ENCODE results near the gene SSTR3.
"Not testable (repeated sequence)": the region's sequence is repeated elsewhere in the genome, so short reads cannot be mapped to it uniquely, and the experiment has no call there.

The SSTR3 gene

DNA sequence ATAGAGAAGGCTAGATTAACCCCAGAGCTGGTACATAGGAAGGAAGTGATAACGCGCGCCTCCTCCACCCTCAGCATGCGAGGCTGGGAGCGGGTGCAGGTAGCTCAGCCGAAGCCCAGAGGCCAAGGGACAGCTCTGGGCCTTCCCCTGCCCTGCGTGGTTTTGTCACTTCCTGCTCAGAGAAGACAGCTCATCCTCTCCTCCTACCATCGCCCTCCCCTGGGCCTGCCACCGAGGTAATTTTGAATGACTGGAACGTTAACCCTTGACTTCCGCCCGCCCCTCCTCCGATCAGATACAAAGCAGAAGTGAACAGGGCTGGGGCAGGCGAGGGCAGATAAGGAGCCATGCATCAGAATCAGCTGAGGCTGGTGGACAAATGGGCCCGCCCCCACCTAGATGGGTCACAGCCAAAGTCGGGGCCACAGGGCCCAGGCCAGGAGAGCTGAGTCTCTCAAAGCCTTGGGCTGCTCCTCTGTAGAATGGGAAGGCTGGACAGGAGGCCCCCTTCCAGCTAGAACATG, 30.2 kb upstream of the SSTR3 start:
- DNase-seq (ENCODE audit: low spot score): no peak

GRCh38 chr22:37241351-37242142, 29.3 kb upstream of the SSTR3 start:
- DNase-seq (ENCODE audit: low spot score): no peak

GRCh38 chr22:37240941-37241320, 28.7 kb upstream of the SSTR3 start:
- no peak for DNase-seq (ENCODE audit: low spot score)

- DNase-seq (ENCODE audit: low spot score): no peak
These were observed 28.1 kb upstream of the SSTR3 start for GRCh38 chr22:37240240-37240940.

DNA sequence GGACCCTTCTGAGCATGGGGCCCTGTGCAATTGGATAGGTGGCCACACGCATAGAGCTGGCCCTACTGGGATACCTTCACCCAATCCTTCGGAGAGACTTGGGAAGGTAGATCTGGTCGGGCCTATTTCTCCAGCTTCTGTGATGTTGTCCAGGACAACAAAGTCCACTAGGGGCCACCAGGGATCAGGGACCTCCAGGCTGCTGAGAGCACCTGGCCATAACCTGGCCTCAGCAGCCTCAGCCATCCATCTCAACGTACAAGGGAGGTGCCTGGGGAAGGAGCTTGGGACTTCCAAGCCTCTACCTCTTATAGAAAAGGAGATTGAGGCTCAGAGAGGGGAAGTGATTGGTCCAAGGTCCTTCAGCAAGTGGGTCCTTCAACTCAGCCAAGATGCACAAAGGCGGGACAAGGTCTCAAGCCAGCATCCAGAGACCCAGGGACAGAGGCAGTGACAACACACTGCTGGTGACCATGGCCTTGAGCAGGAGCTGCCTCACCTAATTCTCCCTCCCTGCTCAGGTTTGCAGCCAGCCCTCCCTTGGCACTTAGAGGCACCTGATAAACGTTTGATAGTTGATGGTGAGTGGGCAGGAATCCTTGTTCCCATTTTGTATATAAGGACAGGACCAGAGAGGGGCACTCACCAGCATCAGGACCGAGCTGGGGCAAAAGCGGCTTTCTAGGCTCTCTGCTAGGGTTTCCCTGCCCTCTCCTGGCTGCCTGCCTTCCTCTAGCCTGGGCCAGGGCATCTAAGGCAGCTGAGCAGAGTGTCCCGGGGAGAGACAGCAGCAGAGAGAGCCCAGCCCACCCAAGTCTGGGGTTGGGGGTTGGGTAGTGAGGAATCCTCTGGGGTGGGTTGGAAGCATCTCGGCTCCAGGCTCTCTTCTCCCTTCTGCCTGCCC, 27.3 kb upstream of the SSTR3 start:
- no peak for DNase-seq (ENCODE audit: low spot score)

- no peak for DNase-seq (ENCODE audit: low spot score)
These were observed 25.3 kb upstream of the SSTR3 start for GRCh38 chr22:37237371-37238268.

- no peak for DNase-seq (ENCODE audit: low spot score)
These were observed 23.8 kb upstream of the SSTR3 start for GRCh38 chr22:37235897-37236607.

GRCh38 chr22:37234736-37235711, 22.7 kb upstream of the SSTR3 start:
- no peak for DNase-seq (ENCODE audit: low spot score)

DNA sequence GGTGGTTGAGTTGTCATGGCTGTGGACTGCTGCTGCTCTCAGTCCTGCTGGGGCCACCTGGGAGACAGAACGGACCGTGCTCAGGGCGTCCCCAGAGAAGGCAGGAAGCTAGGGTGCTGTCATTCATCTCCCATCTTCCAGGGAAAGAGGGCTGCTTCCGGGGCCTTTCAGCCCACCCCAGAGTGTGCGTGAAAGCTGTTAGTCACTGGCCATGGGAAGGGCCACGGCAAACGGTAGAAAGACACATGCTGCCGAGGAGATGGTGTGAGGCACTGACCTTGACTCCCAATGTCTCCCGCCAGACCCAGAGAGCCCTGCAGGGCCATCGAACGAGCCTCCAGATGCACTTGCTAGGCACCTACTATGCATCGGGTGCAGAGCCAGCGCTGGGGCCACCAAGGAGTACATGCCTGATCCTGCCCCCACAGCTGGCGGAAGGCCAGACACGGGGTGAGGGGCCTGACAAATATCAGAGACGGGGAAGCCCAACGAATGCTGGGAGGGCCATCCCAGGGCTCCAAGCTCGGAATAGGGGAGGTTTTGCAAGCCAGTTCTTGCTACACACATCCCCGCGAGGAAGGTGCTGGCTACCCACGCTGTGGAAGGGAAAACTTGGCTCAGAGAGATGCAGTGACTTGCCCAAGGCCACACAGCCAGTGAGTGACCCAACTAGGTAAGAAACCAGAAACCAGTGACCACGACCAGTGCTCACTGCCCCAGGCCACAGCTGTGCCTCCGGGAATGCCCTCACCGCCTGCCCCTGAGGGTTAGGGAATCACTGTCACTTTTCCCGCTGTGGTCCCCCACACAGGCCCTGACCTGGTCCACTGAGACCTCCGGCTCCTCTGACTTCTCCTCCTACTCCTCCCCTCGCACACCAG, 21.7 kb upstream of the SSTR3 start:
- no peak for DNase-seq (ENCODE audit: low spot score)

DNA sequence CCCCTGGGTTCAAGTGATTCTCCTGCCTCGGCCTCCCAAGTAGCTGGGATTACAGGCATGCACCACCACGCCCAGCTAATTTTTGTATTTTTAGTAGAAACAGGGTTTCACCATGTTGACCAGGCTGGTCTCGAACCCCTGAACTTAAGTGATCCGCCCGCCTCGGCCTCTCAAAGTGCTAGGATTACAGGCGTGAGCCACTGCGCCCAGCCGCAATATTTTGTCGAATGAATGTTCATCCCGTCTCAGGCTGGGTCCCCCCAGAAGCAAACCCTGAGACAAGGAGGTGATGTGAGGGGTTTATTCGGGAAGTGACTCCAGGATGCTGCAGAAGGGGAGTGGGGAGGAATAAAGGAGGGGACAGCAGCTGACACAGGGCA, 21.1 kb upstream of the SSTR3 start:
- not testable (repeated sequence) for DNase-seq (ENCODE audit: low spot score)

DNA sequence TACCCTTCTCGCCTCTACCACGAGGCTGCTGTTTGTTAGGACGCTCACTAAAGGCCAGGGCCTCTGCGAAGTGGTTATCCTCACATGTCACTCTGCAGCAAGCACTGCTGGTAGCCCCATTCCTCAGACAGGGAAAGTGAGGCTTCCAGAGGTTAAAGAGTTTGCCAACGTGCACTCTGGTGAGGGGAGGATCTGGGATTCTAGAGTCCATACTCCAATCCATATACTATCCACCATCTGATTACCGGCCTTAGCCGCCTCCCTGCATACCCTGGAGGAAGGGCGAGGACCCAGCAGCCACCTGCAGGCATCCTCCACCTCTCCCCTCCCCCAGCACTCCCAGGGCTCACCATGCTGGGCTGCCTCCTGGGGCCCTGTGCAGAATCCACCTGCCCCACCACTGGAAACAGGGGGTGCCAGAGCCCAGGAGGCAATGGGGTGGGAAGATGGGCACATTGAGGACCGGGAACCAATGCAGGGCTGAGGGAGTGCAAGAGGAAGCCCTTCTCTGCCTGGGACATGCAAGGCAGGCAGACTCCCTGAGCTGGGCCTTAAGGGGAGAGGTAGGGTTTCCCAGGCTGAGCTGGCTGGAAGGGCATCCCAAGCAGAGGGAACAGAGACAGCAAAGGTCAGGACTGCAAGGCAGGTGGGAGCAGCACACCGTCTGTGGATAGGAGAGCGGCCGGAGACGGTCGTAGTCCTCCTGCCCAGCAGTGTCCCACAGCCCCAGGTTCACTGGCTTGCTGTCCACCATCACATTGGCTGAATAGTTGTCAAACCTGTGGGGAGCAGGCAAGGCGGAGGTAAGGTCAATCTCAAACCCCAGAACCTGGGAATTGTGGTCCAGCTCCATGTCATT, 20.1 kb upstream of the SSTR3 start:
- DNase-seq (ENCODE audit: low spot score): no peak

GRCh38 chr22:37231406-37232139, 19.3 kb upstream of the SSTR3 start:
- DNase-seq (ENCODE audit: low spot score): no peak

DNA sequence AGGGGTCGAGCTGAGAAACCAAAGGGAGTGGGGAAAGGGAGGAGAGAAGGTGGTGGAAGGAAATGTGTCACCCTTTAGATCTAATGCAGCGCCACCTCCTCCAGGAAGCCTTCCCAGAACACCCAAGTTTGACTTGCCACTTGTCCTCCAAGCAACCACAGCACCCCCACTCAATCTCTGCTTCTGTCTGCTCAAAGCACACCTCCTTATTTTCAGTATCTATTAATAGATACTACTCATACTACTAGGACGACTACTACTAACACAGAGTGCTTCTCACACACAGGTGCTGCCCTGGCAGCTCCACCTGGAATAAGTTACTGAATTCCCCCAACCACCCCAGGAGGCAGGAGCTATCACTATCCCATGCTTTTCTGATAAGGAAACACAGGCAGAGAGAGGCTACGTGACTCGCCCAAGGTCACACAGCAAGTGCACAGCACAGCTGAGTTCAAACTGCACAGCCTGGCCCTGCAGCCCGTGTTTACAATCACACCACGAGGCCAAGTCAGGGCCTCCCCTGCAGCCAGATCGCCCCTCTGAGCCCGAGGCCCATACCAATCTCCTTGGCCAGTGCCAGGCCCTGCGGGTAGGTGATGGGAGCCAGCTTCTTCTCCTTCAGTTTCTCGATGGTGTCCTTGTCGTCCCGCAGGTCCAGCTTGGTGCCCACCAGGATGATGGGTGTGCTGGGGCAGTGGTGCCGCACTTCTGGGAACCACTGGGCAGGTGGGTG, 18.6 kb upstream of the SSTR3 start:
- DNase-seq (ENCODE audit: low spot score): no peak

DNA sequence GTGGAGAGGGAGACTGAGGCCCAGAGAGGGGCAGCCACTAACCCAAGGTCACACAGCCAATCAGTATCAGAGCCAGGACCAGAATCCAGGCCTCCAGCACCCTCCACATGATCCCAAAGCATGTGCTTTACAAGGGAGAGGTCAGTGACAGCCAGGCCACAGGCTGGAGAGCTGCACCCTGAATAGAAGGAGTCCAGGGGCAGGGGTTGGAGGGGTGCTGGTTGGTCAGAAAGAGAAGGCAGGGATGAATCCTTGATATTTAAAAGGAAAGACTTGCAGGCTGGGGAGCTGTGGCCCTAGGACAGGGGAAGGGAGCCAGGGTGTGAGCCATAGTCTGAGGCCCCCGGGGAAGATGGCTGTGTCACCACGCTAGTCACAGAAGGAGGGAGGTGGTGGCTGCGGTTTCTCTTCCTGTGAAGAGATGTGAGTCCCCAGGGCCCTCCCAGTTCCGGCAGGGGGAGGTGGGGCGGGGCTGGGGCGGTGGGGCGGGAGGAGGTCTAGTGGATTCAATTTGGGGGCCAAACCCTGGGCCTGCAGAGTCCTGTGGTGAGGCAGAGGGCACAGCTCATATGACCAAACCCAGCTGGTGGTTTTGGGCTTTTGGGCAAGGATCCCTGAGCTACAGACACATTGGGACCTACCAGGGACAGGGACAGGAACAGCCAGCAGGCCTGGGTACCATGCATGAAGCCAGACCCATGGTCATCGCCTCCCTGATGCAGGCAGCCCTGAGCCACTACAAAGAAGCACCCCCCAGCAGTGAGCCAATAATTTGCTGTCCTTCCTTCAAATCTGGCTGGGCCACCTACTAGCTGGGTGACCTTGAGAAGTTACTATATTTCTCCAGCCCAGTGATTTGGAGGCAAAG, 17.8 kb upstream of the SSTR3 start:
- DNase-seq (ENCODE audit: low spot score): no peak
